Measurements from ENCODE around the gene MMP20.
"Not testable (repeated sequence)": the region's sequence is repeated elsewhere in the genome, so short reads cannot be mapped to it uniquely, and the experiment has no call there.

The MMP20 gene

GRCh38 chr11:102637731-102638130 lies 12.6 kb upstream of the MMP20 start:
- no peaks in the 10 kb centered on the region for H3K36me3 ChIP-seq (ENCODE audit: control insufficient read depth in 4 of 4, insufficient read depth in 4 of 4, low read length in 3 of 4)
- no peaks in the 10 kb centered on the region for H3K27me3 ChIP-seq (replicated peaks in 2 of 5; ENCODE audit: control insufficient read depth in 4 of 5, insufficient read depth in 5 of 5, low read length in 4 of 5)
- H3K4me1 ChIP-seq (ENCODE audit: control extremely low read depth in 1 of 4, control insufficient read depth in 4 of 4, insufficient read depth in 4 of 4, low read length in 3 of 4) = no peaks in the 10 kb centered on the region
- no peak overlapping the region for H3K4me3 ChIP-seq (ENCODE audit: control insufficient read depth in 1 of 7, extremely low read depth in 1 of 7, insufficient read depth in 4 of 7, low read depth in 2 of 7, low read length in 6 of 7)
- no peak overlapping the region for H3K27ac ChIP-seq (ENCODE audit: insufficient read depth in 1 of 2, low read depth in 1 of 2, low read length in 2 of 2, poor library complexity in 1 of 2, severe bottlenecking in 2 of 2)
- ChIA-PET CTCF (no interaction called here), POLR2A (no interaction called here)
- no peak for DNase-seq
- 99% methylated on average over 4 of the region's 5 CpGs for WGBS (ENCODE audit: insufficient coverage)
- no peaks in the 10 kb centered on the region for H3K9me3 ChIP-seq (ENCODE audit: control extremely low read depth in 1 of 5, control insufficient read depth in 4 of 5, insufficient read depth in 2 of 5, low read depth in 1 of 5, low read length in 4 of 5)

- no peaks in the 10 kb centered on the region for H3K36me3 ChIP-seq (ENCODE audit: control insufficient read depth in 4 of 4, insufficient read depth in 4 of 4, low read length in 3 of 4)
- WGBS (ENCODE audit: insufficient coverage) = 100% methylated on average over 5 of the region's 6 CpGs
- no peaks in the 10 kb centered on the region for H3K4me1 ChIP-seq (ENCODE audit: control extremely low read depth in 1 of 4, control insufficient read depth in 4 of 4, insufficient read depth in 4 of 4, low read length in 3 of 4)
- DNase-seq = no peak
- H3K27me3 ChIP-seq (replicated peaks in 2 of 5; ENCODE audit: control insufficient read depth in 4 of 5, insufficient read depth in 5 of 5, low read length in 4 of 5) = no peaks in the 10 kb centered on the region
- H3K9me3 ChIP-seq (ENCODE audit: control extremely low read depth in 1 of 5, control insufficient read depth in 4 of 5, insufficient read depth in 2 of 5, low read depth in 1 of 5, low read length in 4 of 5) = no peaks in the 10 kb centered on the region
- CTCF ChIA-PET = interaction anchor here (1.3 to 1.6 kb wide), 2 partner anchors 9 to 17 kb away, joined by 4 to 5 read pairs; partner anchors contain the start of gene MMP20
- POLR2A ChIA-PET = no interaction called here
- H3K4me3 ChIP-seq (ENCODE audit: control insufficient read depth in 1 of 7, extremely low read depth in 1 of 7, insufficient read depth in 4 of 7, low read depth in 2 of 7, low read length in 6 of 7) = no peak overlapping the region
- no peak overlapping the region for H3K27ac ChIP-seq (ENCODE audit: insufficient read depth in 1 of 2, low read depth in 1 of 2, low read length in 2 of 2, poor library complexity in 1 of 2, severe bottlenecking in 2 of 2)
Observed at GRCh38 chr11:102633385-102634026, 8.4 kb upstream of the MMP20 start.

- POLR2A ChIA-PET = no interaction called here
- no peaks in the 10 kb centered on the region for H3K4me1 ChIP-seq (ENCODE audit: control extremely low read depth in 1 of 4, control insufficient read depth in 4 of 4, insufficient read depth in 4 of 4, low read length in 3 of 4)
Observed at GRCh38 chr11:102632026-102632425, 6.9 kb upstream of the MMP20 start.

GRCh38 chr11:102630598-102631448 lies 5.7 kb upstream of the MMP20 start:
- Histone ChIP-seq H3K4me1 (ENCODE audit: control extremely low read depth in 1 of 4, control insufficient read depth in 4 of 4, insufficient read depth in 4 of 4, low read length in 3 of 4) (no peaks in the 10 kb centered on the region), H3K27me3 (replicated peaks in 2 of 5; ENCODE audit: control insufficient read depth in 4 of 5, insufficient read depth in 5 of 5, low read length in 4 of 5) (no peaks in the 10 kb centered on the region), H3K4me3 (ENCODE audit: control insufficient read depth in 1 of 7, extremely low read depth in 1 of 7, insufficient read depth in 4 of 7, low read depth in 2 of 7, low read length in 6 of 7) (no peak overlapping the region), H3K36me3 (ENCODE audit: control insufficient read depth in 4 of 4, insufficient read depth in 4 of 4, low read length in 3 of 4) (no peaks in the 10 kb centered on the region), H3K9me3 (ENCODE audit: control extremely low read depth in 1 of 5, control insufficient read depth in 4 of 5, insufficient read depth in 2 of 5, low read depth in 1 of 5, low read length in 4 of 5) (no peaks in the 10 kb centered on the region), H3K27ac (ENCODE audit: insufficient read depth in 1 of 2, low read depth in 1 of 2, low read length in 2 of 2, poor library complexity in 1 of 2, severe bottlenecking in 2 of 2) (no peak overlapping the region)
- 79% methylated on average over 6 of the region's 11 CpGs for WGBS (ENCODE audit: insufficient coverage)
- POLR2A ChIA-PET = no interaction called here
- CTCF ChIA-PET = no interaction called here
- no peak for DNase-seq

More at GRCh38 chr11:102632026-102632425, 6.9 kb upstream of the MMP20 start:
- Histone ChIP-seq H3K36me3 (ENCODE audit: control insufficient read depth in 4 of 4, insufficient read depth in 4 of 4, low read length in 3 of 4) (no peaks in the 10 kb centered on the region), H3K4me3 (ENCODE audit: control insufficient read depth in 1 of 7, extremely low read depth in 1 of 7, insufficient read depth in 4 of 7, low read depth in 2 of 7, low read length in 6 of 7) (no peak overlapping the region), H3K27ac (ENCODE audit: insufficient read depth in 1 of 2, low read depth in 1 of 2, low read length in 2 of 2, poor library complexity in 1 of 2, severe bottlenecking in 2 of 2) (no peak overlapping the region), H3K27me3 (replicated peaks in 2 of 5; ENCODE audit: control insufficient read depth in 4 of 5, insufficient read depth in 5 of 5, low read length in 4 of 5) (no peaks in the 10 kb centered on the region), H3K9me3 (ENCODE audit: control extremely low read depth in 1 of 5, control insufficient read depth in 4 of 5, insufficient read depth in 2 of 5, low read depth in 1 of 5, low read length in 4 of 5) (no peaks in the 10 kb centered on the region)
- CTCF ChIA-PET = interaction anchor here (1.3 kb wide), 1 partner anchor 16 kb away, joined by 4 read pairs; no protein-coding TSS in a partner anchor
- WGBS (ENCODE audit: insufficient coverage) = 100% methylated on average over 1 of the region's 1 CpG
- peak in 1 of 3 donors; percentile 20 for DNase-seq

GRCh38 chr11:102629908-102630307 lies 4.8 kb upstream of the MMP20 start:
- H3K27ac ChIP-seq (ENCODE audit: insufficient read depth in 1 of 2, low read depth in 1 of 2, low read length in 2 of 2, poor library complexity in 1 of 2, severe bottlenecking in 2 of 2); CTCF ChIA-PET; H3K4me1 ChIP-seq (ENCODE audit: control extremely low read depth in 1 of 4, control insufficient read depth in 4 of 4, insufficient read depth in 4 of 4, low read length in 3 of 4); DNase-seq; H3K4me3 ChIP-seq (ENCODE audit: control insufficient read depth in 1 of 7, extremely low read depth in 1 of 7, insufficient read depth in 4 of 7, low read depth in 2 of 7, low read length in 6 of 7); H3K9me3 ChIP-seq (ENCODE audit: control extremely low read depth in 1 of 5, control insufficient read depth in 4 of 5, insufficient read depth in 2 of 5, low read depth in 1 of 5, low read length in 4 of 5); POLR2A ChIA-PET; H3K27me3 ChIP-seq (replicated peaks in 2 of 5; ENCODE audit: control insufficient read depth in 4 of 5, insufficient read depth in 5 of 5, low read length in 4 of 5); H3K36me3 ChIP-seq (ENCODE audit: control insufficient read depth in 4 of 4, insufficient read depth in 4 of 4, low read length in 3 of 4): not testable (repeated sequence)
- no CpG with 5 or more reads among the region's 1 CpG for WGBS (ENCODE audit: insufficient coverage)

GRCh38 chr11:102626676-102627075 lies 1.5 kb upstream of the MMP20 start:
- DNase-seq = no peak
- H3K9me3 ChIP-seq (ENCODE audit: control extremely low read depth in 1 of 5, control insufficient read depth in 4 of 5, insufficient read depth in 2 of 5, low read depth in 1 of 5, low read length in 4 of 5) = no peaks in the 10 kb centered on the region
- peaks cover 0 to 2% (median 0%) of the 10 kb centered on the region in 4 experiments for H3K4me1 ChIP-seq (ENCODE audit: control extremely low read depth in 1 of 4, control insufficient read depth in 4 of 4, insufficient read depth in 4 of 4, low read length in 3 of 4)
- H3K36me3 ChIP-seq (ENCODE audit: control insufficient read depth in 4 of 4, insufficient read depth in 4 of 4, low read length in 3 of 4) = no peaks in the 10 kb centered on the region
- no peak overlapping the region for H3K4me3 ChIP-seq (ENCODE audit: control insufficient read depth in 1 of 7, extremely low read depth in 1 of 7, insufficient read depth in 4 of 7, low read depth in 2 of 7, low read length in 6 of 7)
- no CpG with 5 or more reads among the region's 1 CpG for WGBS (ENCODE audit: insufficient coverage)
- H3K27ac ChIP-seq (ENCODE audit: insufficient read depth in 1 of 2, low read depth in 1 of 2, low read length in 2 of 2, poor library complexity in 1 of 2, severe bottlenecking in 2 of 2) = no peak overlapping the region
- POLR2A ChIA-PET = no interaction called here
- CTCF ChIA-PET = no interaction called here
- no peaks in the 10 kb centered on the region for H3K27me3 ChIP-seq (replicated peaks in 2 of 5; ENCODE audit: control insufficient read depth in 4 of 5, insufficient read depth in 5 of 5, low read length in 4 of 5)

- Histone ChIP-seq H3K9me3 (ENCODE audit: control extremely low read depth in 1 of 5, control insufficient read depth in 4 of 5, insufficient read depth in 2 of 5, low read depth in 1 of 5, low read length in 4 of 5) (no peaks in the 10 kb centered on the region), H3K27ac (ENCODE audit: insufficient read depth in 1 of 2, low read depth in 1 of 2, low read length in 2 of 2, poor library complexity in 1 of 2, severe bottlenecking in 2 of 2) (no peak overlapping the region), H3K4me1 (ENCODE audit: control extremely low read depth in 1 of 4, control insufficient read depth in 4 of 4, insufficient read depth in 4 of 4, low read length in 3 of 4) (peaks cover 0 to 2% (median 0%) of the 10 kb centered on the region in 4 experiments), H3K36me3 (ENCODE audit: control insufficient read depth in 4 of 4, insufficient read depth in 4 of 4, low read length in 3 of 4) (no peaks in the 10 kb centered on the region), H3K4me3 (ENCODE audit: control insufficient read depth in 1 of 7, extremely low read depth in 1 of 7, insufficient read depth in 4 of 7, low read depth in 2 of 7, low read length in 6 of 7) (no peak overlapping the region), H3K27me3 (replicated peaks in 2 of 5; ENCODE audit: control insufficient read depth in 4 of 5, insufficient read depth in 5 of 5, low read length in 4 of 5) (no peaks in the 10 kb centered on the region)
- POLR2A ChIA-PET = interaction anchor here (0.7 kb wide), 1 partner anchor 21 kb away, joined by 4 read pairs; no protein-coding TSS in a partner anchor
- WGBS (ENCODE audit: insufficient coverage) = 100% methylated on average over 5 of the region's 8 CpGs
- CTCF ChIA-PET = interaction anchor here (1.3 to 1.8 kb wide), 3 partner anchors 10 to 32 kb away, joined by 3 to 5 read pairs (median 4); no protein-coding TSS in a partner anchor
- DNase-seq = no peak
Observed at GRCh38 chr11:102623998-102624397, 1.1 kb downstream of the MMP20 start.

Measured in common myeloid progenitor, CD34-positive (primary cell).